HG03097 (cell line): ENCODE measurements around the gene REL.
"Not testable (repeated sequence)": the region's sequence is repeated elsewhere in the genome, so short reads cannot be mapped to it uniquely, and the experiment has no call there.

Source experiments
- ATAC-seq: cut with Tn5 transposase; IDR thresholded peaks from one replicate; pipeline ENCODE4 v1.9.1; 2021; ENCODE audit not compliant: unreplicated experiment, low FRiP score

REL gene

DNA sequence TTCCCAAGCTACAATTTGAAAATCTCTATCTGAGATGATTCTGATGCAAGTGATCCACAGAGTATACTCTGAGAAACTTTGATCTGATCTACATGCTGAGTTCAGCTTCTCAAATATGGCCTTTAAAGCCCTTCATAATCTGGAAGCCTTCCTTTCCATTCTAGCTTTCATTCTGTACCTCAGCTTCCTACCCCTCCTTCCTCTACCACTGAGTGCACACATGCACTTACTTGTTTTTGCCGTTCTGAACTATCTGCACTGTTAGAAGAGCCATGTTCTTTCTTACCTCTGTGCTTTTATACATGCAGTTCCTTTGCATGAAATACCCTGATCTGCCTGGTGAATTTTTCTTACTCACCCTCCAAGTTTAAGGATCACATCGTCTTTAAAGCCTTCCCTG lies 25.0 kb downstream of the REL start:
- no peak for ATAC-seq

DNA sequence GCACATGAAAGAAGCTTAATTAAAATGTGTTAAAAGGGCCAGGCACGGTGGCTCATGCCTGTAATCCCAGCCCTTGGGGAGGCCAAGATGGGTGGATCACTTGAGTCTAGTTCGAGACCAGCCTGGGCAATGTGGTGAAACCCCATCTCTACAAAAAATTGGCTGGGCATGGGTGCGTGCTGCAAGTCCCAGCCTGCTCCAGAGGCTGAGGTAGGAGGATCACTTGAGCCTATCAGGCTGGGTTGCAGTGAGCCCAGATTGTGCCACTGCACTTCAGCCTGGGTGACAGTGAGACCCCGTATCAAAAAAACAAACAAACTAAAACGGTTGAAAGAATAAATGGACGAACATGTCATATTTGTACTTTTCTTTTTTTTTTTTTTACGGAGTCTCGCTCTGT lies 26.0 kb downstream of the REL start:
- ATAC-seq: no peak

DNA sequence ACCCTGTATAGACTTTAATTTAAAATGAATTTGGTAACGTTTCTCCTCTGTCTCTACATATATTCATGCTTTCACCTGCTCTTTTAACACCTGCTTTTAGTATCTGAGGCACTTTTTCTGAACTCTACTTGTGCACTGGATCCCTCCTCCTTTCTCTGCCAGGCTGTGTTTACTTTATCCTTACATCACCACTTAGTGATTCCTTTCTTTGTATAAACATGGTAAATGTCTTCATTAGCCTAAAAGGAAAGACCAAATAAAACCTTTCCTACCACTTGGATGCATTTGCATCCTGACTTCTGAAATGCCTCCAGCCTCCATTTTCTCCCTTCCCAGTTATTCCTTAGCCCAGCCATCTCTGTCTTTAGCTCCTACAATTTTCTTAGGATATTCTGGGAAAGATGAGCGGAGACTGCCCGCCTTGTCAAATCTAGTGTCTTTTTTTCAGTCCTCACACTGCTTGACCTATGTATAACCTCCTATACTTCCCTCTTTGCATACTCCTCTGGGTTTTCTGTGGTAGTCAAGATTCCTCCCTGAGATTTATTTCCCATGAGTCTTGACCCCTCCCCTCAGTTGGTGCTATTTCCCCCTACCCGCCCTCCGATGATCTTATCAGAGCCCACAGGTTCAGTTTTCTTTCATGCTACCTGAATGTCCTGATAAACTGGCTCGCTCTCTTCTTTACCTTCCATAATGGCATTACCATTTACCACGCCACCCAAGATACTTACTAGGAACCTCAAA lies 44.8 kb downstream of the REL start:
- no peak for ATAC-seq

DNA sequence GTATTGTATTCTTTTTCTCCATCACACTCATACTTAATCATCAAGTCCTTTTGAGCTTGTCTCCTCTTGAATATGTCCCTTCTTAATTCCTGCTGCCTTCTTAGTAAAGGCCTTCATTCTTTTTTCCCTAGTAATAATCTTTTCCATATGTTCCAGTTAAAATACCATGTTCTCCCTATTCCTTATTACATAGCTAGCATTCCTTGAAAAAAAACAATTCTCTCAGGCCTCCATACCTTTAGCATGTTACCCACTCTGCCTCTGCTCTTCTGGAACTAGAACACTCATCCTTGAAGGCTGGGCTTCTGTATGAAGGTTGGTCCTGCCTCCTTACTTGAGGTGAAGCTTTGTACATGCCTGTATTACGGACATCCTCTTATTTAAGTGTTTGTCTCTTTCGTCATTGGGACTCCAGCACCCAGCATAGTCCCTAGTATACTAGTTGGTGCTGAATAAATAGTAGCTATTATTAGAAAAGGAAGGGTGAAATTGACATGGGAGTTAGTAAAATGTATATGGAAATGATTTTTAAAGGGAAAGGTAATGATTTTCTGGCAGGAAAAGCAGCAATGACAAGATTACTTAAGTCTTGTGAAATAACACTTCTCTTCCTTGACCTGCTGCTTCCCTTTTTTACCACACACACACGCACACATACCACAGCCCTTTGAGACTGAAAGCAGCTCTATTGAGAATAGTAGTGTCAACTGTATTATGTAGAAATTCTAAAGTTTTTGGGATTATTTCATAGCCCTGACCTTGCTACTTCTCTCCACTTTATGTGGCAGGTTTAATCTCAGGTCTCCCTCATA lies 45.6 kb downstream of the REL start:
- no peak for ATAC-seq

DNA sequence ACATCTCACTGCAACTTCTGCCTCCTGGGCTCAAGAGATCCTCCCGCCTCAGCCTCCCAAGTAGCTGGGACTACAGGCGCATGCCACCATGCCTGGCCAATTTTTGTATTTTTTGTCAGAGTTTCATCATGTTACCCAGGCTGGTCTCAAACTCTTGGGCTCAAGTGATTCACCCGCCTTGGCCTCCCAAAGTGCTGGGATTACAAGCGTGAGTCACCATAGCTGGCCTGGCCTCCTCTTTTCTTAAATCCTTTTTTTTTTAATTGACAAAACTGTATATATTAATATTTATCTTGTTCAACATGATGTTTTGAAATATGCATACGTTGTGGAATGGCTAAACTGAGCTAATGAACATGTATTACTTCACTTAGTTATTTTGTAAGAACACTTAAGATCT lies 50.7 kb downstream of the REL start:
- not testable (repeated sequence) for ATAC-seq

DNA sequence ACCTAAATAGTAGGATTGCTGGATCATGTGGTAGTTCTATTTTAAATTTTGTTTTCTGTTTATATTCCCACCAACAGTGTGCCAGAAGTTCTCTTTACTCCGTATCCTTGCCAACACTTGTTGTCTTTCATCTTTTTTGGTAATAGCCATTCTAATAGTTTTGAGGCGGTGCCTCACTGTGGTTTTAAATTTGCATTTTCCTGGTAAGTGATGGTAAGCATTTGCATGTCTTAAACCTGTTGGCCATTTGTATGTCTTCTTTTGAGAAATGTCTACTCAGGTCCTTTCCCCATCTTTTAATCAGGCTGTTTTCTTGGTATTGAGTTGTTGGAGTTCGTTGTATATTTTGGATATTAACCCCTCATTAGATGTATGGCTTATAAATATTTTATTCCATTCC lies 51.6 kb downstream of the REL start:
- no peak for ATAC-seq

DNA sequence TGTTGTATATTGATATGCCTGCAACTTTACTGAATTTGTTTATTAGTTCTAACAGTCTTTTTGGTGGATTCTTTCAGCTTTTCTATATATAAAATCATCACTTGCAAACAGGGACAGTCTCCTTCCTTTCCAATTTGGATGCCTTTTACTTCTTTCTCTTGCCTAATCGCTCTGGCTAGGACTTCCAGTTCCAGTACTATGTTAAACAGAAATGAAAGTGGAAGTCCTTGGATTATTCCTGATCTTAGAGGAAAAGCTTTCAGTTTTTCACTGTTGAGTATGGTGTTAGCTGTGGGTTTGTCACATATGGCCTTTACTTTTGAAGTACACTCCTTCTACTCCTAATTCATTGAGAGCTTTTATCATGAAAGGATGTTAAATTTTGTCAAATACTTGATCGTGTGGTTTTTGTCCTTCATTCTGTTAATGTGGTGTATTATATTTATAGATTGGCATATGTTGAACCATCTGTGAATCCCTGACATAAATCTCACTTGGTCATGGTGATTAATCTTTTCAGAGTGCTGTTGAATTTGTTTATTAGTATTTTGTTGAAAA lies 52.9 kb downstream of the REL start:
- ATAC-seq: no peak

DNA sequence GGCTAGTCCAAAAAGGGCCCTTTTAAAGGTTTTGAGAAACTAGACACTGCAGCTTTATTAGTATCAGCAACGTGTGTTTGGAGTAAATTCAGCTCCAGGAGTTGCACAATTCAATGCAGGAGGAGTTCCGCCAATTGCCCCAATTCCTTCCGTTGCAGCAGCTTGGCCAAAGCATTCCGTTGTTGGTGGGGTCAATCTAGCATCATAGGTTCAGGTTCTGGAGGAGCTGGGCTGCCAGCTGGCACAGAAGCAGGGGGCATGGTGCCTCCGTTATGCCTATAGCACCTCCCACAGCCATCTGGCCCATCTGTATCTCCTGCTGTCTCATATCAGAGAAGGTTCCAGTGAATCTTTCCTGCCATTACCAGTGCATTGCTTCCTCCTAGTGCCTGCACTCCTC lies 55.4 kb downstream of the REL start:
- ATAC-seq: no peak

DNA sequence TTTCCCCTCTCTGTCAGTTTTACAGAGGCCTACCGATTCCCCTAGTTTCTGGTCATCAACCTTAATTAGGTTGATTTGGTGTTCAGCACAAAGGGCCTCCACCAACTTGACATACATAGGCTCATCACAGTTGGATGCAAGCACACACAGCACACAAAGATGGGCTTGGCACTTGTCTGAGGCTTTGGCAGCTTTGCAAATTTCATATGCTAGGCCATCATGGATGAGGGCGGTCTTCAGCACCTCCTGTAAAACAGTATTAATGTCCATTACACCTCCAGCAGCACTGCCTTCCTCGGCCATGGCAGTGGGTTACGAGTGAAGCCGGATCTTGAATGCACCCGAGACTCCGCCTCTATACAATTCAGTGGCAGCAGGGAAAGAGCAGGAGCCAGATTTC lies 56.9 kb downstream of the REL start:
- no peak for ATAC-seq

DNA sequence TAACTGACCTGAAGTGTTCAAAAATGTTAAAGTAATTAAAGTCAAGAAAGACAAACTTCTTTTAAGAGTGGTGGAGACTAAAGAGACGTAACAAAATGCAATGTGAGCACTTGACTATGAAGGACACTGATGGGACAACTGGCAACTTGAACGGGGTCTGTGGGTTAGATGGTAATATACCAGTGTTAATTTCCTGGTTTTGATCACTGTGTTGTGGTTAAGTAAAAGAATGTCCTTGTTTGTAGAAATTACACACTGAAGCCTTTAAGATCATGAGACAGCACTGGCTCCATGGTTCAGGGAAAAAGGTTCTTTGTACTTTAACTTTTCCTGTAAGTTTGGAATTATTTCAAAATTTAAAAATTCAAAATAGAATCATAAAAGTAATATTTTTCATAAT lies 58.2 kb downstream of the REL start:
- ATAC-seq: no peak

DNA sequence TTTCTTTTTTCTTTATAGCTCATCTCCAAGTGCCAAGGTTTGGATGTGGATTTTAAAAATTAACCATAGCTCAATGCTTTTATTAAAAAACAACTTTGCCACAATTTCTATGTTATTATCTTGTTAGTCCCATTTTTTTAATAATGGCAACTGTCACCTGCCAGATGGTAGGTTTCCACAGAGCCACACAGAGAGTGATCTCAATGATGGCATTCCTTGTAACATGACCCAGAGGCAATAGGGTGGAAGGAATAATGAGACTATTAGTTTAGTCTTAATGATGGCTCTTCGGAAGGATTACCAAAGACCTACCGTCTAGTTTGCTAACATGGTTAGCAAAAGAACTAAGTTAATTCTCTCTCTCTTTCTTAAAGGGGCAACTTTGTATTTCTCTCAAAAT lies 64.0 kb downstream of the REL start:
- no peak for ATAC-seq

DNA sequence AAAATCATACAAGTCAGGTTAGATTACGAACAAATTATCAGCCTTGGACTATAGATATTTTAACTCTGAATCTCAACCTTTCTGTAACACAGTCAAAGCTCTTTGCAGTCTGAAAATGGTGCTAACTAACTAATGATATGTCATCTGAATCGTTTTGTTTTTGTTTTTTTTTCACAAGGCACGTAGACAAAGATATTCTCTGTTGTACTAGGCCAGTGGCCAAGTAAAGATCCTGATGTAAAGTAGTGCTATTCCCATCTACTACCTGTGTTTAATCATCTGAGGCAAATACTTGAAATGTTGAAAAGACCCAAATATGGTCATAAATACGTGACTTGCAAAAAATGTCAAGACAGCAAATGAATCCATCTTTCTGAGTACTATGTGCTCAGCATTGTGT lies 65.7 kb downstream of the REL start:
- no peak for ATAC-seq

DNA sequence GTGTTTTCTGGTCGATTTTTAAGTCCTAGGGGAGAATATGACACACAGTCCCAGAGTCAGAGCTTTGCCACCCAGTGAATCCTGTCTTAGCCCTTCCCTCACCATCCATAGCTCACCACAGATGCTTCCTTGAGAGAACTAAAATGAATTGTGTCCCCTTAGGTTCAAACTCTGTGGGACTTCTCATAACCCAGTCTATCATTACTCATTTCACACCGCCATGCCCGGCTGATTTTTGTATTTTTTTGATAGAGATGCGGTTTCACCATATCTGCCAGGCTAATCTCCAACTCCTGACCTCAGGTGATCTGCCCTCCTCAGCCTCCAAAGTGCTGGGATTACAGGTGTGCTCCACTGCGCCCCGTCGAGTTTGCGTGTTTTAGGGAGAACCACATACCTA lies 66.8 kb downstream of the REL start:
- no peak for ATAC-seq

DNA sequence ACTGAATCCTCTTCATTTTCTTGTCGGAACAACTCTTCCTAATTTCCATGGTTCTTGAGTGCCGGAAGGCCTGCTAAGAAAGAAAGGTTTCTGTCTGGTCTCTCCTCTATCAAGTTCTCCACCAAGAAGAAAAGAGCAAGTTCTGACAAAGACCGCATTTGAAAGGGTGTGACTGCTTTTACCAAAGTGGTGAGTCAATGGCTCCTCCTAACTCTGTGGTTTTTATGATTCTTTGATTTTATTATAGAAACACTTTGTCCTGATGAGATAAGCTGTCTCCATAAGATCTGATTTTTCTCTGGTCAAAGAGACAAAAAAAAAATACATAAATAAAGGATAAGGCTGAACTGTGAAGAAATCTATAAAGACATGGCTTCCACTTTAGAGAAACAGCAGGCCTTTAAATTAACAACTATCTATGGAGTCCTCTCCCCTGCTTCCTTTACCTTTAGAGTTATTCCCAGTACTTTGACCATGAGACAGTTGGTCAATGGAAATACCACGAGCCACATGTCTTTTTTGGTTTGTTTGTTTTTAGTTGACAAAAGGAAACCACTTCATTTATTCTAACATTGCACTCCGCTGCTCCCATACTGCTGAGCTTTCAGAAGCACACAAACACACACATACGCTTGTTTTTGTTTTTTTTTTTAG lies 67.7 kb downstream of the REL start:
- no peak for ATAC-seq

DNA sequence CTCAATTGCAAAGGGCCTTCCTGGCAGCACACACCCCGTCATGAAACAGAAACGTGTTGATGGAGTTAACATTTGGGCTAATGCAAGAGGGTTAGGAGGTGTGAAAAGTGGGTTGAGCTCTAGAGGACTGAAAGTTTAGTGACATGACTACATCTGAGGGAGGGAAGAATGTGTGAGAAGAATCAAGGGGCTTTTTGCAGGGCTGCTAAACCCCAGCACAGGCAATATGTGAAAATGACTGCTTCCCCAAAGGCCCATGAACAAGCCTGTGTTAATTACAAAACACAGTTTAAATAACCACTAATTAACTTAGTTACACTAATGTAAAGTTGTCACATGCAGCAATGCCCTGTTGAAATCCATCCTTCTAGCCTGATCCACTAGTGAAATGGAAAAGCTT lies 72.8 kb downstream of the REL start:
- ATAC-seq: no peak

DNA sequence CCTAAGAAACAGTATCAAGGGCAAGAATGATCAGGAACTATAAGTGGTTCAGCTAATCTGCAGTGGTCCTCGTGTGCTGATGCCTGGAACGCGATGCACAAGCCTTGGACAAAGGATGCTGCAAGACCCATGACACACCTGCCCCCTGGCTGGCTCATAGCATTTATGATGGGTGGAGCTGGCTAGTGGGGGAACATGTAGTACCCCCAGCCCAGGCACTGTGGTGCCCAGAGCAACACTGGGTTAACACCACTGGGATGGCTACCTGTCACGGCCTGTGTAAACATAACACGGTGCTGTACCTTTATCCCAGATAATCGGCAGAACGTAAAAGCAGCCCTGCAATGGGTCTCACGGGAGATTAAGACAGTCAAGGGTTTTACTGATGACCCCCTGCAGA lies 75.8 kb downstream of the REL start:
- ATAC-seq: no peak

DNA sequence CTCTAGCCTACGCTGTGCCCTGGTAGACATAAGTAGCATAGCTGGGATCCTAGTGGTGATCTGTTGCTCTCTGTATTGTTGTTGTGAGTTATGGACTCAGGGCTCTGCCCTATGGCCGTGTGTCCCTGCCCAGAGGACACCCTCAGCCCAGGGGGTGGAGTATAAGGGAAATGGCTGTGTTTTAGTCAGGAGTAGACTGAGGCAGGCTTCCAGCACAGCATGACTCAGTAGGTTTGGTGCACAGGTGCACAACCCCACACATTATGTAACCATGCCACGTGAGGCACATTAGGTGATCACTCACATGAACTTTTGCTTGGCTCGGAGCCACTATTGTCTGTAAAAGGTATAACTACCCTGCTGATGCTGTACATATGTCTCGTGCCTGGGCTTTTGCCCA lies 76.3 kb downstream of the REL start:
- ATAC-seq: no peak

DNA sequence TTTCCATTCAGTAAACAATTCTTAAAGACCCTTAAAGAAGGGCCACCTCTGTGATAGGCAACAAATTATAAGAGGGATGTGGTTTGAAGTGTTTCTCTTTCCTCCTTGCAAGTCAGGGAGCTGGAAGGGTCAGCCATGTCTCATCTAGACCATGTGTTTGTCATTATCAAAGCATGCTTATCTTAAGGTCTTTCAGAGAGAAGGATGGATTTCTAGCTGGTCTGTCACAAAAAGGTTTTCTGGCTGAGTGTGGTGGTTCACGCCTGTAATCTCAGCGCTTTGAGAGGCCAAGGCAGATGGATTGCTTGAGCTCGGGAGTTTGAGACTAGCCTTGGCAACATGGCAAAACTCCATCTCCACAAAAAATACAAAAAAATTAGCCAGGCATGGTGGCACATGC lies 77.0 kb downstream of the REL start:
- no peak for ATAC-seq

DNA sequence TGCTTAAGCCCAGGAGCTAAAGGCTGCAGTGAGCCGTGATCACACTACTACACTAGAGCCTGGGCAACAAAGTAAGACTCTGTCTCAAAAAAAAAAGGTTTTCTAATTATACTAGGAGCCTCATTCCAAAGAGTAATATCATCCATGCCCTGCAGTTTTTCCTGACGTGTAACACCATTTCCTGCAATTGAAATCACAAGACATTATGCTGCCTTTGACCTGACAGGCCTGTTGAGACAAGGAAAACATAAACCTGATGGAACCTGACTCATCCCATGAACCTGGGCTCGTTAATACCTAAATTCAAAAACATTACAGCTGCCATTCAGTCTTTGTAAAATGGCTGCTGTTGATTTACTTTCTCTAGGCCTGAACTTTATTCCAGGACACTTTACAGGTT lies 77.4 kb downstream of the REL start:
- ATAC-seq: no peak

DNA sequence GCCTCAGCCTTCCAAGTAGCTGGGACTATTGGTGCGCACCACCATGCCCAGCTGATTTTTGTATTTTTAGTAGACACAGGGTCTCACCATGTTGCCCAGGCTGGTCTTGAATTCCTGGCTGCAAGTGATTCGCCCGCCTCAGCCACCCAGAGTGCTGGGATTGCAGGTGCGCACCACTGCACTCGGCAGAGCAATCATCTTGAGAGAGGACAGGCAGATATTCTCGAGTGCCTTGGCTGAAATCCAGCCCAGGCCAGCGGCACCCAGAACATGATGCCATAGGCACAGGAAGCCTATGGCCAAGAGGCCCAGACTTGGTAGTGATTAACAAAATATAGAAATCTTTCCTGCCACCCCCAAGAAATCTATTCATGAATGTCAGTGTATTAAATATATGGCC lies 78.1 kb downstream of the REL start:
- no peak for ATAC-seq

DNA sequence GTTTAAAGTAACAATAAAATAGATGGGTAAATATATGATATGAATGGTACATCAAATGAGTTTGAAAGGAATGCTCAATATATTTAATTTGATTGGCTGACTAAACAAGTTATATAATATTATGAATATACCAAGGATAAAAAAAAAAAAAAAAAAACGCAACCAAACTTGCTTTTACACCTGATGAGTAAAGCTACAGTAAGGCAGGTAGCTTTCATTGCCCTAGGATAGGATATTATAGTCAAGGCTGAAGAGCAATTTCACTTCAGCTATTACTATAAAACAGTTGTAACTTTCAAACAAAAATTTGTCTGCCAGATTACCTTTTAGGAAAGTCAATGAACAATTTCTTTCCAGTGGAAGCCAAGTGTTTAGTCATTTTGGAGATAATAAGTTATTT lies 79.3 kb downstream of the REL start:
- no peak for ATAC-seq

DNA sequence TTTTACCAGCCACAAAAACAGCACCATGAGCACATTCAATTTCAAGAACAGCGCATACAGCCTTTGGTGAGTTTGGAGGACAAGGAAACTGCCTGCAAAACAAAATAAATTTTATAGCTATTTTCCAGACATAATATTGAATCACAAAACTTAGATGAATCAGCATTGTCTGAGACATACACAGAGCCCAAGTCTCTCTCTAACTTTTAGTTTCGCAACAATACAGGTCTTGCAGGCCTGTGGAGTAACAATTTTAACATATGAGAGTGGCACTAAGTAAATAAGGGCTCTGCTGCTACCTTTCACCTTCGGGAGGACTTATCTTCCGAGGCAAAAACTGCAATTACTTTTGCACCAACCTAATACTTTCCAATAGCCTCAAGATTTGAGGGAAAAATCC lies 80.1 kb downstream of the REL start:
- no peak for ATAC-seq
